ENCODE results near the gene ASXL1. TPM values are rescaled to one million over a fixed set of nuclear protein-coding genes. Genes with fewer than 3 reads are reported as not detected.
A peak's percentile ranks its signal among the peaks of the same experiment; 100 is the strongest.

Gene ASXL1
- total RNA-seq, 1 donor from 2014 or later: 97.5 TPM

GRCh38 chr20:32356622-32357374, 1.3 kb upstream of the ASXL1 start:
- intact Hi-C loops (cut with DNase I): loop anchor here (5.0 kb wide), 1 partner anchor 126 kb away; no protein-coding TSS in a partner anchor
- no peak for DNase-seq (ENCODE audit: extremely low spot score in 2 of 2)
- Histone ChIP-seq H3K4me1 (peaks cover 38% of the 10 kb centered on the region), H3K27ac (peak overlapping the region; percentile 96), H3K36me3 (no peaks in the 10 kb centered on the region), H3K4me3 (peak overlapping the region; percentile 67 to 85), H3K27me3 (no peaks in the 10 kb centered on the region), H3K9me3 (no peaks in the 10 kb centered on the region)
- TF ChIP-seq, protein P1, sequence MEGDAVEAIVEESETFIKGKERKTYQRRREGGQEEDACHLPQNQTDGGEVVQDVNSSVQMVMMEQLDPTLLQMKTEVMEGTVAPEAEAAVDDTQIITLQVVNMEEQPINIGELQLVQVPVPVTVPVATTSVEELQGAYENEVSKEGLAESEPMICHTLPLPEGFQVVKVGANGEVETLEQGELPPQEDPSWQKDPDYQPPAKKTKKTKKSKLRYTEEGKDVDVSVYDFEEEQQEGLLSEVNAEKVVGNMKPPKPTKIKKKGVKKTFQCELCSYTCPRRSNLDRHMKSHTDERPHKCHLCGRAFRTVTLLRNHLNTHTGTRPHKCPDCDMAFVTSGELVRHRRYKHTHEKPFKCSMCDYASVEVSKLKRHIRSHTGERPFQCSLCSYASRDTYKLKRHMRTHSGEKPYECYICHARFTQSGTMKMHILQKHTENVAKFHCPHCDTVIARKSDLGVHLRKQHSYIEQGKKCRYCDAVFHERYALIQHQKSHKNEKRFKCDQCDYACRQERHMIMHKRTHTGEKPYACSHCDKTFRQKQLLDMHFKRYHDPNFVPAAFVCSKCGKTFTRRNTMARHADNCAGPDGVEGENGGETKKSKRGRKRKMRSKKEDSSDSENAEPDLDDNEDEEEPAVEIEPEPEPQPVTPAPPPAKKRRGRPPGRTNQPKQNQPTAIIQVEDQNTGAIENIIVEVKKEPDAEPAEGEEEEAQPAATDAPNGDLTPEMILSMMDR (IDR thresholded peaks at IDR 0.05): no peak
- TF ChIP-seq POLR2AphosphoS5 (IDR thresholded peaks at IDR 0.05; ENCODE audit: insufficient read depth in 1 of 2, low read depth in 1 of 2): no peak
- no peak for TF ChIP-seq POLR2A (IDR thresholded peaks at IDR 0.05)

GRCh38 chr20:32357375-32357868, 709 bp upstream of the ASXL1 start:
- H3K36me3 ChIP-seq: no peaks in the 10 kb centered on the region
- H3K4me3 ChIP-seq: peak overlapping the region; percentile 67 to 85
- peaks cover 45% of the 10 kb centered on the region for H3K4me1 ChIP-seq
- H3K27me3 ChIP-seq: no peaks in the 10 kb centered on the region
- no peak for DNase-seq (ENCODE audit: extremely low spot score in 2 of 2)
- intact Hi-C loops (cut with DNase I): loop anchor here (5.0 kb wide), 1 partner anchor 125 kb away; no protein-coding TSS in a partner anchor
- H3K27ac ChIP-seq: peak overlapping the region; percentile 96
- H3K9me3 ChIP-seq: no peaks in the 10 kb centered on the region
- no peak for TF ChIP-seq POLR2A (IDR thresholded peaks at IDR 0.05)
- TF ChIP-seq POLR2AphosphoS5 (IDR thresholded peaks at IDR 0.05; ENCODE audit: insufficient read depth in 1 of 2, low read depth in 1 of 2): no peak
- TF ChIP-seq, protein P1 (IDR thresholded peaks at IDR 0.05): peak in 1 of 3 experiments; percentile 6

DNA sequence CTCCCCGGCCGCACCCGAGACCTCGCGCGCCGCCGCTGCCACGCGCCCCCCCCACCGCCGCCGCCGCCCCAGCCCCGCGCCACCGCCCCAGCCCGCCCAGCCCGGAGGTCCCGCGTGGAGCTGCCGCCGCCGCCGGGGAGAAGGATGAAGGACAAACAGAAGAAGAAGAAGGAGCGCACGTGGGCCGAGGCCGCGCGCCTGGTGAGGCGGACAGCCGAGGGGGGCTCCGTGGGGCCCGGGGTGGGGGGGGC, 426 bp downstream of the ASXL1 start:
- no peak for TF ChIP-seq POLR2A (IDR thresholded peaks at IDR 0.05)
- no peak for TF ChIP-seq POLR2AphosphoS5 (IDR thresholded peaks at IDR 0.05; ENCODE audit: insufficient read depth in 1 of 2, low read depth in 1 of 2)
- TF ChIP-seq, protein P1 (IDR thresholded peaks at IDR 0.05): no peak
- peaks cover 56% of the 10 kb centered on the region for H3K4me1 ChIP-seq

DNA sequence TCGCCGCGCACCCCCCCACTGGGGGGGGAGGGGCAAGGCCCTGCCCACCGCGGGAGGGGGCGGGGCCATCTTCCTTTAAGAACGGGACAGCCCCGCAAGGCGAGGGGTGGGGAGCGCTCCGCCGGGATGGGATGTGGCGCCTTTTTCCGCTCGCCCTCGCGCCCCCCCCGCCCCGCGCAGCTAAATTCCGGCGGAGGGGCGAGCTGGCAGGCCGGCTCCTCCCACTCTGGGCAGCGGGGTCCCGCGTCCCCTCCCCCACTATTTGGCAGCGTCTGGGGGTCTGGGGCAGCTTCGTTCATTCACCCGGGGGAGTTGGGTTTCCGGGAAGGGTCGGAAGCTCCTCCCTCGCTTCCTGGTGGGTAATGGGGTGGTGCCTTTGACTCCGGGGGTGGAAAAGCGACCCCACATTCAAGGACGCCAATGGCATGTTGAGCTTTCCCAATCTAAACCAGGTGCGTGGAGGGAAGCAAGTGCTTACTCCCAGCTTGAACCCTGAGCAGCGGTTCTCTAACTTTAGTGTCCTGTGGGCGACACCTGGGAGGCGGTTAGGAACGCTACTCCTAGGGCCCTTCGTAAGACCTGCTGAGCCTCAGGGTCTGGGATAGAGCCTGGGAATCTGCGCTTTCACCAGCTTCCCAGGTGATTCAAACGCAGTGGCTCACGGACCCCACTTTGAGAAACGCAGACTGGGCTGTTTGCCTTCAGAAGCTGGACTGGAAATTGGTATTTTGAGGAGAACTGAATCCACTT, 927 bp downstream of the ASXL1 start:
- Histone ChIP-seq H3K36me3 (no peaks in the 10 kb centered on the region), H3K4me1 (peaks cover 61% of the 10 kb centered on the region), H3K27ac (peak overlapping the region; percentile 96), H3K4me3 (peak overlapping the region; percentile 67 to 85), H3K9me3 (no peaks in the 10 kb centered on the region), H3K27me3 (no peaks in the 10 kb centered on the region)
- DNase-seq (ENCODE audit: extremely low spot score in 2 of 2): no peak
- intact Hi-C loops (cut with DNase I): loop anchor here (5.0 kb wide), 1 partner anchor 123 kb away; no protein-coding TSS in a partner anchor
- peak in 1 of 2 donors; percentile 31 for TF ChIP-seq POLR2A (IDR thresholded peaks at IDR 0.05)
- TF ChIP-seq, protein P1 (IDR thresholded peaks at IDR 0.05): no peak
- peak; percentile 16 to 58 for TF ChIP-seq POLR2AphosphoS5 (IDR thresholded peaks at IDR 0.05; ENCODE audit: insufficient read depth in 1 of 2, low read depth in 1 of 2)

More for the DNA sequence above, 426 bp downstream of the ASXL1 start:
- peak overlapping the region; percentile 96 for H3K27ac ChIP-seq
- H3K27me3 ChIP-seq: no peaks in the 10 kb centered on the region
- intact Hi-C loops (cut with DNase I): loop anchor here (5.0 kb wide), 1 partner anchor 124 kb away; no protein-coding TSS in a partner anchor
- H3K4me3 ChIP-seq: peak overlapping the region; percentile 67 to 85
- DNase-seq (ENCODE audit: extremely low spot score in 2 of 2): no peak
- no peaks in the 10 kb centered on the region for H3K36me3 ChIP-seq
- no peaks in the 10 kb centered on the region for H3K9me3 ChIP-seq
